Lung microvascular endothelial cell (primary cell): Measurements from ENCODE around the gene HSPA14. TPM values are rescaled to one million over a fixed set of nuclear protein-coding genes. Genes with fewer than 3 reads are reported as not detected.
"Not testable (repeated sequence)": the region's sequence is repeated elsewhere in the genome, so short reads cannot be mapped to it uniquely, and the experiment has no call there.

Experiments
- DNase-seq, 2 donors: peaks; one replicate each; pipeline versions ENCODE4 v3.0.0 to v3.0.0-alpha.2; 2010; ENCODE audit warnings: low read depth in 2 of 2
- total RNA-seq: library from RNA; depleted of rRNA; stranded (reverse); fragments of >200 nt; gene quantifications from 2 replicates; pipeline ENCODE4 v1.2.1, GENCODE V29; 2014

The HSPA14 gene
- total RNA-seq, 1 donor from 2014 or later: 8.7 TPM

GRCh38 chr10:14880229-14880628 is 42.1 kb downstream of the HSPA14 start:
- DNase-seq: peak in 1 of 2 donors; percentile 6

- peak in 1 of 2 donors; percentile 14 for DNase-seq
Observed at GRCh38 chr10:14884082-14884481, 46.0 kb downstream of the HSPA14 start.

- peak; percentile 10 to 25 for DNase-seq
Observed at GRCh38 chr10:14889318-14889717, 51.2 kb downstream of the HSPA14 start.

- DNase-seq: no peak
Observed at GRCh38 chr10:14891151-14891550, 53.0 kb downstream of the HSPA14 start.

GRCh38 chr10:14904316-14904732 is 66.2 kb downstream of the HSPA14 start:
- DNase-seq: peak; percentile 32 to 40

GRCh38 chr10:14904864-14905263 is 66.8 kb downstream of the HSPA14 start:
- DNase-seq: no peak

- DNase-seq: no peak
Observed at GRCh38 chr10:14905890-14906289, 67.8 kb downstream of the HSPA14 start.

GRCh38 chr10:14906765-14907164 is 68.7 kb downstream of the HSPA14 start:
- no peak for DNase-seq

- not testable (repeated sequence) for DNase-seq
Observed at GRCh38 chr10:14907591-14907990, 69.5 kb downstream of the HSPA14 start.

- DNase-seq: no peak
Observed at GRCh38 chr10:14909101-14909500, 71.0 kb downstream of the HSPA14 start.

GRCh38 chr10:14910953-14911352 is 72.8 kb downstream of the HSPA14 start:
- DNase-seq: no peak

GRCh38 chr10:14911801-14912200 is 73.7 kb downstream of the HSPA14 start:
- no peak for DNase-seq

- DNase-seq: no peak
Observed at GRCh38 chr10:14916600-14916999, 78.5 kb downstream of the HSPA14 start.

- no peak for DNase-seq
Observed at GRCh38 chr10:14917827-14918226, 79.7 kb downstream of the HSPA14 start.

- no peak for DNase-seq
Observed at GRCh38 chr10:14918964-14919363, 80.9 kb downstream of the HSPA14 start.

Other genes with a start within 250 kb of the HSPA14 start
- 54.6 and 68.2 TPM in 2 replicates for gene FAM107B, start 63.4 kb upstream of the HSPA14 start, total RNA-seq
- 0.40 and 0.44 TPM in 2 replicates for gene CDNF, start 269 bp upstream of the HSPA14 start, total RNA-seq
- gene MSANTD7, start within 50 bp of the HSPA14 start, total RNA-seq: 11.6 and 16.1 TPM in 2 replicates
- 7.6 and 8.1 TPM in 2 replicates for gene SUV39H2, start 40.6 kb downstream of the HSPA14 start, total RNA-seq
- 4.0 and 5.2 TPM in 2 replicates for gene DCLRE1C, start 115.8 kb downstream of the HSPA14 start, total RNA-seq
- gene MEIG1, start 121.1 kb downstream of the HSPA14 start, total RNA-seq: 0.20 TPM in 1 of 2 replicates, not detected in the other
- 0.20 and 0.44 TPM in 2 replicates for gene OLAH, start 205.6 kb downstream of the HSPA14 start, total RNA-seq